Measurements from ENCODE around the gene PP2D1.
A peak's percentile ranks its signal among the peaks of the same experiment; 100 is the strongest.

PP2D1 gene

DNA sequence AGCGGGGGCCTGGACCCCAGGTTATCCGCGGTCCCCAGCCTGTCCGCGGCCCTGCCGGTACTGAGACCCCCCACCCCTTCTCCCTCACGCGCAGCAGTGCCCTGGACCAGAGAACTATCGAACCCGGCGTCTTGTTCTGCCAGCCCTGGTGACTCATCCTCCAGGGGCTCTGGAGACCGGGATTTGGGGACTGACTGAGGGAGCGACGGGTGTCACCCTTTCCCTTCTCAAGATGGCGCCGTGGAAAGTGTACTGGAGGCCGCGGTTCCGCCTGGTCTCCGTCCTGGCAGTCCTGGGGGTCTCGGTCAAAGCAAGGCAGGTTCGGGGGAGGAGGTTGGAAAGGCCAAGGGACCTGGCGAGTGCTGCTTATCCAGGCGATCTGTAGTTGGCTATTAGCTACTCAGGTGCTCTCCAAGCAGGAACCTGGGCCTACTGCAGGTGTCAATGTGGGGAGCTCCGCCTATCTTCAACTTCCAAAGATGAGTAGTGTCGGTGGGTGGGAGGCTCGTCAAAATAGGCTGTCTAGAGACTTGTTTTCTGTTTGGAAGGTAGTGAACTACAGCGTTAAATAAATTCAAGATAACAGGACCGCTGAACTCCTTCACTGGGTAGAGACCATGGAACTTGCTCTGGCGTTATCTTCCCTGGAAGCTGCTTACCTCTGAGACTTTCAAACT is 64.4 kb downstream of the PP2D1 start:
- TF ChIP-seq CTCF (IDR thresholded peaks at IDR 0.05; ENCODE audit: extremely low read depth, missing control alignments): no peak
- peak; percentile 26 for DNase-seq (ENCODE audit: low spot score)

- DNase-seq (ENCODE audit: low spot score): peak; percentile 95
- TF ChIP-seq CTCF (IDR thresholded peaks at IDR 0.05; ENCODE audit: extremely low read depth, missing control alignments): no peak
Measured at GRCh38 chr3:19946832-19947548, 65.1 kb downstream of the PP2D1 start, which contains the start of gene RAB5A. Gene RAB5A, plus strand, starts transcription at chr3:19947097. Its CDS starts 3,802 bp downstream, at chr3:19950899.

- TF ChIP-seq CTCF (IDR thresholded peaks at IDR 0.05; ENCODE audit: extremely low read depth, missing control alignments): no peak
- no peak for DNase-seq (ENCODE audit: low spot score)
Measured at GRCh38 chr3:19945969-19946831, 65.9 kb downstream of the PP2D1 start.

DNA sequence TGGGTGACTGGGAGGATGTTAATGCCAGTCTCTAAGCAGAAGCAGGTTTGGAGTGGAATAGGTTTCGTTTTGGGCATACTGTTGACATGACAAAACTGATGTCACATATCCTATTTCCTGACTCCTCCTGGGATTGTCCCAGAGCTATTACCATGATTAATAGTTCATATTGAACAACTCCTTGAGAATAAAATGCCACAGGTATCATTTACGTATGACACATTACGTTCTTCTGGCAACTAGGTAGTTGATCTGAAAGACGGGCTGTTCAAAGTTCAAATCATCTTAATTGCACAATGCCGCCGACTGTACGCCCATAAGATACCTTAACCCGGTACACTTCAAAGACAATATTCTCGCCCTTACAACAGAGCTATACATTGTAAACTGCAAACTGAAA is 66.5 kb downstream of the PP2D1 start:
- no peak for TF ChIP-seq CTCF (IDR thresholded peaks at IDR 0.05; ENCODE audit: extremely low read depth, missing control alignments)
- DNase-seq (ENCODE audit: low spot score): no peak

DNA sequence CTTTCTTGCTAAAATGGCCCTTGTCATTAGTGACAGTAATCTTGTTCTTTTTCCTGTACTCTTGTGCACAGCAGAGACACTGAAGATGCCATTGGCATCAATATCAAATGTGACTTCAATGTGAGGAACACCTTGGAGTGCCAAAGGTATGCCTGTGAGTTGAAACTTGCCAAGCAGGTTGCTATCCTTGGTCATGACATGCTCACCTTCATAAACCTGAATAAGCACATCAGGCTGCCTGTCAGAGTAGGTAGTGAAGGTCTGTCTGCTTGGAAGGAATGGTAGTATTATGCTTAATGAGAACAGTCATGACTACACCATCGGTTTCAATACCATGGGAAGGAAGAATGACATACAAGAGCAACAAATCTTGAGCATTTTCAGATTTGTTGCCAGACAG is 71.4 kb downstream of the PP2D1 start:
- no peak for TF ChIP-seq CTCF (IDR thresholded peaks at IDR 0.05; ENCODE audit: extremely low read depth, missing control alignments)
- no peak for DNase-seq (ENCODE audit: low spot score)

- TF ChIP-seq CTCF (IDR thresholded peaks at IDR 0.05; ENCODE audit: extremely low read depth, missing control alignments): no peak
- no peak for DNase-seq (ENCODE audit: low spot score)
Measured at GRCh38 chr3:19938295-19938627, 73.8 kb downstream of the PP2D1 start.

All from GM20000 (cell line).